HepG2 (cell line): ENCODE measurements around the gene MEGF11. TPM values are rescaled to one million over a fixed set of nuclear protein-coding genes. Genes with fewer than 3 reads are reported as not detected.

ENCODE experiments used
- ATAC-seq: fragments of 200-7000 bp; cut with Tn5 transposase; 3 replicates; pipeline ENCODE4 v1.9.1; 2020; ENCODE audit warnings: mild to moderate bottlenecking, moderate library complexity
- BruUV-seq: library from RNA; stranded (reverse); fragments of 400-500 nt; replicated peaks from 2 replicates; lab custom pipeline; 2021; lab: Mats Ljungman, UMichigan
- CTCF ChIA-PET: fragments of 300-600 bp; formaldehyde crosslinking; extraction: SDS; loops from one replicate; lab custom pipeline; 2021; ENCODE audit warnings: low total read pairs, inconsistent platforms, low intra/inter-chr PET ratio; lab: Yijun Ruan, JAX
- POLR2A ChIA-PET: fragments of 350-600 bp; sonication (Branson Sonifier 250); formaldehyde crosslinking; loops from one replicate; lab custom pipeline; 2020; ENCODE audit warnings: antibody characterized with exemption, inconsistent platforms; lab: Yijun Ruan, JAX
- DNase-seq: peaks from one replicate; pipeline ENCODE4 v3.0.0-alpha.2; 2015; ENCODE audit warnings: low spot score
- FAIRE-seq: peaks from 3 replicates; lab custom pipeline; 2011; peaks lifted over from hg19 to GRCh38; lab: Jason Lieb, UNC
- H2AFZ ChIP-seq: one replicate; pipeline ENCODE4 v1.6.1; 2011; ENCODE audit warnings: low read length, inconsistent platforms
- H3K27ac ChIP-seq: fragments of 300-600 bp; 3 replicates; pipeline ENCODE4 v1.8.0; 2011; ENCODE audit warnings: mixed run types, mild to moderate bottlenecking, mixed read lengths, low read length, inconsistent platforms; ENCODE audit not compliant: insufficient read depth; ENCODE audit errors: extremely low read length
- H3K27me3 ChIP-seq, 2 experiments: fragments of 200-600 bp in 1 of 2; 2 replicates in 1 of 2; 3 replicates in 1 of 2; pipeline versions ENCODE4 v1.6.0 to v1.8.0; 2011; ENCODE audit warnings: low read length in 2 of 2, mild to moderate bottlenecking in 2 of 2, moderate library complexity in 2 of 2, inconsistent platforms in 1 of 2; ENCODE audit not compliant: insufficient read depth in 2 of 2, control insufficient read depth in 1 of 2
- H3K36me3 ChIP-seq, 2 experiments: fragments of 200-600 bp in 1 of 2; replicated peaks in 1 of 2; 2 replicates in 1 of 2; 3 replicates in 1 of 2; pipeline versions ENCODE4 v1.5.1 to v1.8.0; 2011; ENCODE audit warnings: low read length in 2 of 2, inconsistent platforms in 1 of 2; ENCODE audit not compliant: insufficient read depth in 2 of 2, control insufficient read depth in 1 of 2
- H3K4me1 ChIP-seq: 2 replicates; pipeline ENCODE4 v1.5.1; 2012; ENCODE audit warnings: low read length, inconsistent platforms; ENCODE audit not compliant: insufficient read depth
- H3K4me2 ChIP-seq: 2 replicates; pipeline ENCODE4 v1.6.0; 2011; ENCODE audit warnings: low read depth, low read length, inconsistent platforms
- H3K4me3 ChIP-seq, 3 experiments: fragments of 200-600 bp in 1 of 3; sonication (generic), shearing (Covaris generic) in 1 of 3; replicated peaks in 1 of 3; 2 replicates each; pipeline ENCODE4 v1.5.1; 2011 to 2016; ENCODE audit warnings: low read length in 3 of 3, inconsistent platforms in 2 of 3, low read depth in 2 of 3, mild to moderate bottlenecking in 2 of 3, control low read depth in 1 of 3, mixed read lengths in 1 of 3; ENCODE audit not compliant: insufficient read depth in 1 of 3
- H3K79me2 ChIP-seq: one replicate; pipeline ENCODE4 v1.6.1; 2011; ENCODE audit warnings: low read length, inconsistent platforms; ENCODE audit not compliant: insufficient read depth
- H3K9ac ChIP-seq: 2 replicates; pipeline ENCODE4 v1.6.0; 2011; ENCODE audit warnings: mild to moderate bottlenecking, low read depth, low read length, inconsistent platforms; ENCODE audit not compliant: insufficient read depth
- H3K9me3 ChIP-seq: 2 replicates; pipeline ENCODE4 v1.5.1; 2012; ENCODE audit warnings: mild to moderate bottlenecking, low read length
- H4K20me1 ChIP-seq: 2 replicates; pipeline ENCODE4 v1.6.0; 2011; ENCODE audit warnings: inconsistent platforms, mild to moderate bottlenecking, low read length, moderate library complexity; ENCODE audit not compliant: insufficient read depth
- AGO2 ChIP-seq: fragments of 200-400 bp; formaldehyde crosslinking; optimal IDR thresholded peaks from 2 replicates; pipeline ENCODE3; 2017; ENCODE audit warnings: mild to moderate bottlenecking, low read depth, low read length, moderate library complexity
- ARNTL ChIP-seq: sonication (generic); formaldehyde crosslinking; IDR thresholded peaks from 2 replicates; pipeline ENCODE4 v1.4.0; 2020; ENCODE audit warnings: mild to moderate bottlenecking, missing genetic modification reagents
- CHD4 ChIP-seq: fragments of 200-600 bp; sonication (generic); IDR thresholded peaks from 2 replicates; pipeline ENCODE4 v1.7.0; 2017; ENCODE audit warnings: mild to moderate bottlenecking, low read length, borderline replicate concordance
- ERF ChIP-seq: IDR thresholded peaks from 2 replicates; pipeline ENCODE4 v1.6.1; 2018; ENCODE audit warnings: missing biosample characterization, missing genetic modification reagents
- KDM1A ChIP-seq: IDR thresholded peaks from 2 replicates; pipeline ENCODE4 v1.6.1; 2016; ENCODE audit warnings: missing compliant biosample characterization
- KDM4B ChIP-seq: sonication (generic); formaldehyde crosslinking; IDR thresholded peaks from 2 replicates; pipeline ENCODE4 v1.4.0; 2020; ENCODE audit warnings: missing genetic modification reagents
- MAFF ChIP-seq: IDR thresholded peaks from 2 replicates; pipeline ENCODE4 v1.6.1; 2011; ENCODE audit warnings: low read depth, low read length, improper control_type of control experiment
- MAFK ChIP-seq, 2 experiments: IDR thresholded peaks in 1 of 2; conservative IDR thresholded peaks in 1 of 2; 2 replicates each; pipeline ENCODE4 v1.6.1; 2011; ENCODE audit warnings: improper control_type of control experiment in 2 of 2, low read length in 2 of 2
- MNT ChIP-seq: fragments of 450-650 bp; IDR thresholded peaks from 2 replicates; pipeline ENCODE4 v1.6.1; 2016
- PPARG ChIP-seq: conservative IDR thresholded peaks from 2 replicates; pipeline ENCODE4 v1.6.1; 2016; ENCODE audit warnings: missing biosample characterization, missing genetic modification reagents
- ZNF350 ChIP-seq: sonication (generic); formaldehyde crosslinking; IDR thresholded peaks from 2 replicates; pipeline ENCODE4 v1.4.0; 2020; ENCODE audit warnings: mild to moderate bottlenecking, low read depth, missing genetic modification reagents, borderline replicate concordance
- ZNF354B ChIP-seq: sonication (generic); formaldehyde crosslinking; IDR thresholded peaks from 2 replicates; pipeline ENCODE4 v1.8.0; 2022; ENCODE audit warnings: mild to moderate bottlenecking, missing genetic modification reagents
- ZNF451 ChIP-seq: sonication (generic); formaldehyde crosslinking; IDR thresholded peaks from 2 replicates; pipeline ENCODE4 v1.5.0; 2020; ENCODE audit warnings: mild to moderate bottlenecking, missing genetic modification reagents
- ZSCAN21 ChIP-seq: sonication (generic); formaldehyde crosslinking; IDR thresholded peaks from 2 replicates; pipeline ENCODE4 v1.8.0; 2022; ENCODE audit warnings: mild to moderate bottlenecking, missing genetic modification reagents, moderate library complexity, borderline replicate concordance
- WGBS: methylation state at CpG from one replicate; pipeline ENCODE4 v1.1.6; 2017; ENCODE audit warnings: low lambda C conversion rate; 5-methylcytosine and 5-hydroxymethylcytosine counted together
- in situ Hi-C: cut with HindIII; loops from 2 replicates; pipeline ENCODE4 v1.10.0; 2017; ENCODE audit warnings: low pct_unique_long_range_greater_than_20kb; ENCODE audit not compliant: extremely low pct_ligation_motif_present
- intact Hi-C: fragments of 100-400 bp; cut with micrococcal nuclease; formaldehyde crosslinking; loops from one replicate; pipeline ENCODE4 v1.10.0; 2022; ENCODE audit not compliant: unreplicated experiment
- polyA plus RNA-seq, 8 experiments: library from polyadenylated mRNA; depleted of rRNA in 3 of 8; stranded (reverse) in 7 of 8; unstranded in 1 of 8; fragments of >200 nt; fragmentation: Illumina TruSeq in 4 of 8; extraction: Trizol in 4 of 8; gene quantifications; 2 replicates each; pipeline versions ENCODE4 v1.2.1 to v1.2.3, GENCODE V29; 2011 to 2016; ENCODE audit warnings: low read depth in 4 of 8, missing spikeins in 1 of 8, mixed read lengths in 1 of 8; ENCODE audit not compliant: insufficient read depth in 1 of 8
- total RNA-seq, 5 experiments: library from RNA; depleted of rRNA; stranded (reverse); fragments of >200 nt; fragmentation: Illumina TruSeq; extraction: Trizol; gene quantifications; 2 replicates each; pipeline ENCODE4 v1.2.3, GENCODE V29; 2016; ENCODE audit warnings: low read depth in 1 of 5

MEGF11 gene
- total and polyA plus RNA-seq, 2 of the 13 experiments (the other 11 are each of a cell fraction or from before 2014, with no cell fraction given) = not detected

- Histone ChIP-seq H3K36me3 (no peaks in the 10 kb centered on the region), H2AFZ (no peak overlapping the region), H3K27ac (no peak overlapping the region), H3K4me2 (no peak overlapping the region), H4K20me1 (no peaks in the 10 kb centered on the region), H3K9me3 (no peaks in the 10 kb centered on the region), H3K79me2 (no peaks in the 10 kb centered on the region), H3K4me1 (no peaks in the 10 kb centered on the region), H3K9ac (no peak overlapping the region), H3K27me3 (no peaks in the 10 kb centered on the region), H3K4me3 (no peak overlapping the region)
- ChIA-PET POLR2A (no interaction called here), CTCF (no interaction called here)
- intact Hi-C loops (no loop called here), in situ Hi-C loops (no loop called here)
- ATAC-seq (no peak), FAIRE-seq (no peak), DNase-seq (no peak)
- 100% methylated on average over 1 of the region's 1 CpG for WGBS
- BruUV-seq = no TSS peak
- TF ChIP-seq MAFK (conservative IDR thresholded peaks at IDR 0.05 in 1 of 2, IDR thresholded peaks at IDR 0.05 in 1 of 2; ENCODE audit: low read length in 2 of 2) (peak; percentile 2 to 49; a peak in 2 of 4 replicates), MAFF (0 out of 2 replicates have a peak, but pooled peaks have one; percentile 10), CHD4 (no peak), ARNTL (no peak)
Observed at GRCh38 chr15:65926899-65927298, 326.7 kb downstream of the MEGF11 start.

GRCh38 chr15:65926459-65926858 is 327.1 kb downstream of the MEGF11 start:
- intact Hi-C loops = no loop called here
- Histone ChIP-seq H2AFZ (no peak overlapping the region), H3K79me2 (no peaks in the 10 kb centered on the region), H4K20me1 (no peaks in the 10 kb centered on the region), H3K4me1 (no peaks in the 10 kb centered on the region), H3K9ac (no peak overlapping the region), H3K27ac (no peak overlapping the region)
- no TSS peak for BruUV-seq
- POLR2A ChIA-PET = no interaction called here
- TF ChIP-seq AGO2 (no peak), ZNF451 (CRISPR knock-in tag) (no peak), KDM4B (CRISPR knock-in tag) (no peak), MNT (no peak), PPARG (CRISPR knock-in tag) (no peak), ZSCAN21 (CRISPR knock-in tag) (no peak), ZNF354B (CRISPR knock-in tag) (no peak), KDM1A (CRISPR knock-in tag) (no peak), ERF (CRISPR knock-in tag) (no peak), ZNF350 (CRISPR knock-in tag) (no peak)
- TF ChIP-seq, all 625 proteins: peak for 0
- FAIRE-seq (no peak), ATAC-seq (no peak), DNase-seq (no peak)
- in situ Hi-C loops = no loop called here
- WGBS = 83% methylated on average over 1 of the region's 1 CpG
- Histone ChIP-seq H3K27me3 (no peaks in the 10 kb centered on the region), H3K4me2 (no peak overlapping the region), H3K9me3 (no peaks in the 10 kb centered on the region), H3K4me3 (no peak overlapping the region), H3K36me3 (no peaks in the 10 kb centered on the region)
- CTCF ChIA-PET = no interaction called here
